B cell (primary cell): ENCODE results near the gene RIPK1. TPM values are rescaled to one million over a fixed set of nuclear protein-coding genes. Genes with fewer than 3 reads are reported as not detected.

Source experiments
- ATAC-seq: fragments of 200-7000 bp; cut with Tn5 transposase; one replicate; pipeline ENCODE4 v1.10.0; 2021; ENCODE audit warnings: low read depth, mild to moderate bottlenecking, moderate number of reproducible peaks, moderate library complexity
- CTCF ChIA-PET: fragments of 350-600 bp; sonication (Branson Sonifier 250); formaldehyde crosslinking; loops from one replicate; lab custom pipeline; 2021; ENCODE audit warnings: antibody characterized with exemption, inconsistent platforms; lab: Charles Lee
- POLR2A ChIA-PET: fragments of 350-600 bp; sonication (Branson Sonifier 250); formaldehyde crosslinking; loops from one replicate; lab custom pipeline; 2021; ENCODE audit warnings: antibody characterized with exemption; lab: Charles Lee
- DNase-seq: peaks from one replicate; pipeline ENCODE4 v3.0.0; 2013
- H2AFZ ChIP-seq: 2 replicates; pipeline ENCODE4 v1.6.1; 2012; ENCODE audit warnings: mild to moderate bottlenecking, low read depth, low read length; ENCODE audit not compliant: insufficient read depth, poor library complexity, severe bottlenecking
- H3K27ac ChIP-seq, 2 donors: 1 replicate in 1 of 2; 2 replicates in 1 of 2; pipeline ENCODE4 v1.5.1; 2012 to 2013; ENCODE audit warnings: low read length in 2 of 2, mild to moderate bottlenecking in 2 of 2, moderate library complexity in 1 of 2
- H3K27me3 ChIP-seq, 4 experiments: fragments of 200-600 bp in 1 of 4; sonication (generic) in 1 of 4; replicated peaks in 1 of 4; 1 replicate in 2 of 4; 2 replicates in 2 of 4; pipeline versions ENCODE4 v1.6.1 to v1.7.0; 2013 to 2016; ENCODE audit warnings: low read length in 3 of 4, mild to moderate bottlenecking in 2 of 4, mixed read lengths in 1 of 4, moderate library complexity in 1 of 4; ENCODE audit not compliant: insufficient read depth in 4 of 4, control insufficient read depth in 3 of 4; ENCODE audit errors: control extremely low read depth in 1 of 4
- H3K36me3 ChIP-seq, 2 experiments: replicated peaks in 1 of 2; 1 replicate in 1 of 2; 2 replicates in 1 of 2; pipeline versions ENCODE4 v1.6.1 to v1.7.1; 2013; ENCODE audit warnings: low read length in 1 of 2; ENCODE audit not compliant: insufficient read depth in 2 of 2, control insufficient read depth in 1 of 2; ENCODE audit errors: control extremely low read depth in 1 of 2, extremely low read depth in 1 of 2
- H3K4me1 ChIP-seq, 2 donors: fragments of 200-600 bp in 1 of 2; sonication (generic) in 1 of 2; 1 replicate in 1 of 2; 2 replicates in 1 of 2; pipeline versions ENCODE4 v1.5.1 to v1.6.1; 2013 to 2017; ENCODE audit warnings: low read length in 2 of 2; ENCODE audit not compliant: control insufficient read depth in 2 of 2, insufficient read depth in 2 of 2
- H3K4me2 ChIP-seq: replicated peaks from 2 replicates; pipeline ENCODE3; 2012; ENCODE audit warnings: mild to moderate bottlenecking, low read depth, low read length; ENCODE audit not compliant: poor library complexity, severe bottlenecking
- H3K4me3 ChIP-seq, 5 experiments: fragments of 200-600 bp in 1 of 5; sonication (generic) in 1 of 5; 1 replicate in 3 of 5; 2 replicates in 2 of 5; pipeline versions ENCODE4 v1.5.1 to v1.7.0; 2011 to 2016; ENCODE audit warnings: low read length in 4 of 5, mild to moderate bottlenecking in 4 of 5, low read depth in 2 of 5, control low read depth in 1 of 5, moderate library complexity in 1 of 5; ENCODE audit not compliant: insufficient read depth in 1 of 5; ENCODE audit errors: control extremely low read depth in 1 of 5, extremely low read depth in 1 of 5
- H3K79me2 ChIP-seq: fragments of 200-600 bp; sonication (generic); one replicate; pipeline ENCODE4 v1.6.0; 2016; ENCODE audit warnings: low read length; ENCODE audit not compliant: control insufficient read depth, insufficient read depth
- H3K9ac ChIP-seq: fragments of 200-600 bp; sonication (generic); 2 replicates; pipeline ENCODE4 v1.6.1; 2017; ENCODE audit warnings: mild to moderate bottlenecking, low read length, moderate library complexity
- H3K9me3 ChIP-seq, 3 donors: one replicate each; pipeline versions ENCODE4 v1.6.1 to v1.7.1; 2013; ENCODE audit warnings: low read length in 2 of 3; ENCODE audit not compliant: control insufficient read depth in 2 of 3, insufficient read depth in 1 of 3; ENCODE audit errors: control extremely low read depth in 1 of 3
- H4K20me1 ChIP-seq: 2 replicates; pipeline ENCODE4 v1.6.0; 2012; ENCODE audit warnings: mild to moderate bottlenecking, low read length; ENCODE audit not compliant: insufficient read depth, control insufficient read depth, poor library complexity, severe bottlenecking
- H3K27ac Mint-ChIP-seq: one replicate; pipeline ENCODE4 v1.8.0; 2021; ENCODE audit warnings: mixed read lengths
- H3K27me3 Mint-ChIP-seq: one replicate; pipeline ENCODE4 v1.8.0; 2021; ENCODE audit warnings: mixed read lengths
- H3K4me1 Mint-ChIP-seq: one replicate; pipeline ENCODE4 v1.8.0; 2021; ENCODE audit warnings: mixed read lengths
- H3K4me3 Mint-ChIP-seq: one replicate; pipeline ENCODE4 v1.8.0; 2021; ENCODE audit warnings: mixed read lengths
- H3K9me3 Mint-ChIP-seq: one replicate; pipeline ENCODE4 v1.8.0; 2022; ENCODE audit warnings: mixed read lengths; ENCODE audit not compliant: insufficient read depth
- CTCF ChIP-seq: fragments of 200-600 bp; IDR thresholded peaks from one replicate; pipeline ENCODE4 v1.8.0; 2022; ENCODE audit warnings: antibody characterized with exemption, mild to moderate bottlenecking
- EZH2 ChIP-seq: IDR thresholded peaks from 2 replicates; pipeline ENCODE4 v1.6.1; 2012; ENCODE audit warnings: borderline replicate concordance, low read depth, mild to moderate bottlenecking, moderate library complexity, low read length; ENCODE audit not compliant: insufficient read depth, poor library complexity, severe bottlenecking
- WGBS: methylation state at CpG from one replicate; pipeline ENCODE4 v1.1.5; 2013; ENCODE audit warnings: missing lambda C conversion rate; ENCODE audit not compliant: insufficient coverage; 5-methylcytosine and 5-hydroxymethylcytosine counted together
- intact Hi-C: fragments of 100-400 bp; cut with micrococcal nuclease; formaldehyde crosslinking; loops from one replicate; pipeline ENCODE4 v1.10.0; 2022
- polyA plus RNA-seq: library from polyadenylated mRNA; depleted of rRNA; stranded (reverse); fragments of >200 nt; gene quantifications from 2 replicates; pipeline ENCODE4 v1.2.3, GENCODE V29; 2012
- total RNA-seq, 2 donors: library from RNA; stranded (reverse); fragments of 120-200 nt in 1 of 2; gene quantifications; 1 replicate in 1 of 2; 2 replicates in 1 of 2; pipeline versions ENCODE4 v1.2.3 to v1.2.4, GENCODE V29; 2013 to 2022

The RIPK1 gene
- total and polyA plus RNA-seq, 2 donors (not counting 1 experiment from before 2014, with no cell fraction given), result 7.3 to 26.2 TPM

- peaks cover 38% of the 10 kb centered on the region for H4K20me1 ChIP-seq
- H3K9ac ChIP-seq, result no peak overlapping the region
- TF ChIP-seq CTCF, result no peak
- TF ChIP-seq EZH2, result no peak
- H2AFZ ChIP-seq, result no peak overlapping the region
- H3K27me3 Mint-ChIP-seq, result no peaks in the 10 kb centered on the region
- peaks cover 2 to 10% of the 10 kb centered on the region in 2 experiments for H3K36me3 ChIP-seq
- H3K4me2 ChIP-seq, result no peak overlapping the region
- H3K4me1 ChIP-seq, result peaks cover 21 to 27% of the 10 kb centered on the region in 2 donors
- intact Hi-C loops, result no loop called here
- no peaks in the 10 kb centered on the region for H3K9me3 Mint-ChIP-seq
- H3K4me3 Mint-ChIP-seq, result no peak overlapping the region
- WGBS, result 100% methylated on average over 1 of the region's 7 CpGs
- H3K27me3 ChIP-seq, result no peaks in the 10 kb centered on the region
- no peaks in the 10 kb centered on the region for H3K9me3 ChIP-seq
- H3K4me1 Mint-ChIP-seq, result peaks cover 53% of the 10 kb centered on the region
- peaks cover 80% of the 10 kb centered on the region for H3K79me2 ChIP-seq
- ChIA-PET CTCF (no interaction called here), POLR2A (no interaction called here)
- DNase-seq (no peak), ATAC-seq (no peak)
- H3K27ac Mint-ChIP-seq, result peak overlapping the region; percentile 5
- H3K27ac ChIP-seq, result no peak overlapping the region
- no peak overlapping the region for H3K4me3 ChIP-seq
Observed at GRCh38 chr6:3072798-3073197, 4.5 kb downstream of the RIPK1 start.

GRCh38 chr6:3073382-3073781 is 5.1 kb downstream of the RIPK1 start:
- POLR2A ChIA-PET, result no interaction called here
- Histone ChIP-seq H2AFZ (no peak overlapping the region), H4K20me1 (peaks cover 40% of the 10 kb centered on the region), H3K9ac (no peak overlapping the region), H3K4me2 (no peak overlapping the region), H3K36me3 (peaks cover 4 to 16% of the 10 kb centered on the region in 2 experiments), H3K79me2 (peaks cover 86% of the 10 kb centered on the region), H3K4me3 (no peak overlapping the region), H3K9me3 (peaks cover 0 to 2% (median 0%) of the 10 kb centered on the region in 3 donors), H3K27ac (no peak overlapping the region), H3K27me3 (no peaks in the 10 kb centered on the region), H3K4me1 (peaks cover 20 to 24% of the 10 kb centered on the region in 2 donors)
- 100% methylated on average over 6 of the region's 11 CpGs for WGBS
- CTCF ChIA-PET, result interaction anchor here (1.1 kb wide), 1 partner anchor 47 kb away, joined by 4 read pairs; no protein-coding TSS in a partner anchor
- Mint-ChIP-seq H3K9me3 (no peaks in the 10 kb centered on the region), H3K4me3 (no peak overlapping the region), H3K4me1 (peaks cover 50% of the 10 kb centered on the region), H3K27me3 (no peaks in the 10 kb centered on the region), H3K27ac (no peak overlapping the region)
- DNase-seq (no peak), ATAC-seq (no peak)
- no peak for TF ChIP-seq EZH2
- TF ChIP-seq CTCF, result no peak
- intact Hi-C loops, result no loop called here
